T-helper 17 cell (primary cell): ENCODE measurements around the gene PHETA2. TPM values are rescaled to one million over a fixed set of nuclear protein-coding genes. Genes with fewer than 3 reads are reported as not detected.

Experiments used
- total RNA-seq, 4 donors: library from RNA in 2 of 4; stranded (reverse) in 2 of 4; gene quantifications; one replicate each; pipeline ENCODE4 v1.2.3 and lab custom pipeline; 2022 to 2026

The PHETA2 gene
- total RNA-seq, 2 donors from 2014 or later, result 0.90 to 2.1 TPM

Other genes starting within 250 kb of the PHETA2 start
- gene SREBF2, start 241.1 kb upstream of the PHETA2 start, total RNA-seq, result 100 to 1,000 TPM; 102 to 106 TPM
- 1 to 10 TPM in 1 of 2 donors, not detected in 1; 1.6 TPM for gene SHISA8, start 159.2 kb upstream of the PHETA2 start, total RNA-seq
- 10 to 100 TPM; 10.2 to 23.9 TPM for gene TNFRSF13C, start 147.4 kb upstream of the PHETA2 start, total RNA-seq
- 10 to 100 TPM; 26.9 to 28.3 TPM for gene CENPM, start 127.1 kb upstream of the PHETA2 start, total RNA-seq
- under 1 TPM in 1 of 2 donors, not detected in 1; 0.42 TPM for gene SEPTIN3, start 104.8 kb upstream of the PHETA2 start, total RNA-seq
- 1 to 10 TPM in 1 of 2 donors, under 1 TPM in 1; 0.91 to 1.7 TPM for gene WBP2NL, start 75.5 kb upstream of the PHETA2 start, total RNA-seq
- gene NAGA, start 3.4 kb upstream of the PHETA2 start, total RNA-seq, result 10 to 100 TPM in 1 of 2 donors, 1 to 10 TPM in 1; 9.1 to 10.6 TPM
- gene SMDT1, start 5.5 kb downstream of the PHETA2 start, total RNA-seq, result 10 to 100 TPM; 43.7 to 96.1 TPM
- gene NDUFA6, start 16.5 kb downstream of the PHETA2 start, total RNA-seq, result 10 to 100 TPM; 47.6 to 59.1 TPM
- 1 to 10 TPM; 5.9 to 9.6 TPM for gene CYP2D6, start 56.6 kb downstream of the PHETA2 start, total RNA-seq
- 10 to 100 TPM; 68.7 to 81.9 TPM for gene TCF20, start 196.4 kb downstream of the PHETA2 start, total RNA-seq